Aorta (tissue), 5 donors: Measurements from ENCODE around the gene TTYH1. TPM values are rescaled to one million over a fixed set of nuclear protein-coding genes. Genes with fewer than 3 reads are reported as not detected.
"Not testable (repeated sequence)": the region's sequence is repeated elsewhere in the genome, so short reads cannot be mapped to it uniquely, and the experiment has no call there.

ENCODE experiments used
- ATAC-seq: fragments of 200-7000 bp; cut with Tn5 transposase; one replicate; pipeline ENCODE4 v1.9.1; 2022; ENCODE audit warnings: moderate library complexity; ENCODE audit not compliant: low FRiP score
- DNase-seq, 2 donors: peaks; one replicate each; pipeline ENCODE4 v3.0.0-alpha.2; 2020
- H3K27ac ChIP-seq, 2 donors: one replicate each; pipeline ENCODE4 v1.5.1; 2013; ENCODE audit warnings: low read length in 2 of 2, mild to moderate bottlenecking in 2 of 2, moderate library complexity in 2 of 2, control low read depth in 1 of 2, inconsistent platforms in 1 of 2, low read depth in 1 of 2
- H3K27me3 ChIP-seq, 2 donors: one replicate each; pipeline ENCODE4 v1.6.1; 2013; ENCODE audit warnings: control low read depth in 1 of 2, low read length in 1 of 2, mild to moderate bottlenecking in 1 of 2, moderate library complexity in 1 of 2; ENCODE audit not compliant: insufficient read depth in 2 of 2, control insufficient read depth in 1 of 2
- H3K36me3 ChIP-seq, 2 donors: one replicate each; pipeline ENCODE4 v1.6.1; 2013; ENCODE audit warnings: control low read depth in 1 of 2, low read length in 1 of 2, mild to moderate bottlenecking in 1 of 2; ENCODE audit not compliant: insufficient read depth in 2 of 2, control insufficient read depth in 1 of 2
- H3K4me1 ChIP-seq, 2 donors: one replicate each; pipeline ENCODE4 v1.6.1; 2013; ENCODE audit warnings: low read length in 2 of 2, control low read depth in 1 of 2, mild to moderate bottlenecking in 1 of 2, moderate library complexity in 1 of 2; ENCODE audit not compliant: insufficient read depth in 2 of 2, control insufficient read depth in 1 of 2
- H3K4me3 ChIP-seq, 2 donors: one replicate each; pipeline ENCODE4 v1.5.1; 2013; ENCODE audit warnings: low read length in 2 of 2, control low read depth in 1 of 2, mild to moderate bottlenecking in 1 of 2
- H3K9me3 ChIP-seq: one replicate; pipeline ENCODE4 v1.6.1; 2013; ENCODE audit warnings: mild to moderate bottlenecking, low read length; ENCODE audit not compliant: control insufficient read depth
- WGBS, 2 donors: extraction: QIAGEN DNeasy Blood & Tissue Kit; methylation state at CpG; one replicate each; pipeline ENCODE4 v1.1.7; 2013; 5-methylcytosine and 5-hydroxymethylcytosine counted together
- intact Hi-C, 2 donors: fragments of 100-400 bp; cut with DNase I; formaldehyde crosslinking; loops; one replicate each; pipeline versions ENCODE4 v1.14.2 to v1.15.0; 2022
- polyA plus RNA-seq, 2 donors: library from polyadenylated mRNA; stranded (reverse); fragments of 200-250 nt; gene quantifications; one replicate each; pipeline ENCODE4 v1.2.3, GENCODE V29; 2013
- total RNA-seq, 2 donors: library from RNA; stranded (reverse); fragmentation: NEBNext Ultra II Directional; extraction: Animal tissue kit (Norgen Biotek cat#: 25700); gene quantifications; one replicate each; pipeline ENCODE4 v1.2.1, GENCODE V29; 2021
- donor health status: healthy with polysubstance abuse.
- donor health status: Bipolar disorder and iron deficiency.
- donor health status: DM: no; HTN: no; CAD: no.
- donor health status: DM: no; HTN: no; CAD: no.
- donor health status: DM: yes; HTN: yes; CAD: no.

The TTYH1 gene
- total and polyA plus RNA-seq, 4 donors, result 0.03 to 2.2 (median 0.94) TPM; not detected in 1

DNA sequence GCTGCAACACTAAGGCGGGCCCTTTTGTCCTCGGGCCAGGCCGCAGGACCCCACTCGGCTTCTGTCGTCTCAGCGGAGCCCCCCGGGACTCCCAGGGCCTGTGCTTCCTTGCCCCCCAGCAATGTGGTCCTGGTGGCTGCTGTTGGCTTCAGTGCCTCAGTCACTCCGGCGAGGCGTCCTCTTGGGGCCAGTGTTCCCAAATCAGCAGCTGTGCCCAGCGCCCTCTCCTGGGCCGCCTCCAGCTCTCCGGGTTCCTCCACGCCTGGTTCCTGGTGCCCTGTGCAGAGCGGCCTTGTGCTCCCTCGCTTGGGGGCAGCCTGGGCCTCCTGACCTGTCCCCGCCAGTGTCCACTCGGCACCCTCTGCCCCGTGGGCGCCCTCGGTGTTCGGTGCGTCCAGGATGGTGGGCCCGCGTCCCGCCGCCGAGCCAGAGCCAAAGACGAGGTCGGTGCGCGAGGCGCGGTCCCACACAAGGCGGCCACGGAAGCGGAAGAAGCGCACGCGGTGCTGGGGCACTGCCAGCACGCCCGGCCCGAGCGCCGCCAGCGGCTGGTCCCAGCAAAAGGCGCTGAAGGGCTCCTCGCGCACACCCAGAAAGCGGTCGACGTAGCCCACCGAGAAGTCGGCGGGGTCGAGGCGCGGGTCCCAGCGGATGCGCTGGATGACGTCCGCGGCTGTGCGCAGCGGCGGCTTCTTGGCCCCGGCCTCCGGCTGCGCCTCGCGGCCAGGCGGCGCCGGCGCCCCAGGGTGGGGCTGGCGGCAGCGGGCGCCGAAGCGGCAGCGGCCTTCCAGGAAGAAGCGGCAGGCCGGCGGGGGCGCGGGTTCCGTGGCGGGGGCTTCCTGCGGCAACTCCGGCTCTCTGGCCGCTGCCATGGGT lies 47.6 kb downstream of the TTYH1 start:
- peak; percentile 70 for ATAC-seq
- DNase-seq, result peak; percentile 84 to 92
- peaks cover 0 to 17% of the 10 kb centered on the region in 2 donors for H3K36me3 ChIP-seq
- intact Hi-C loops, result loop anchor here in 1 of 2 donors (1.0 to 10.0 kb wide), 2 partner anchors 14 to 1662 kb away; partner anchors contain the start of genes LENG8 and ZNF787
- peak overlapping the region; percentile 12 to 98 for H3K27ac ChIP-seq
- peak overlapping the region; percentile 6 to 44 for H3K4me3 ChIP-seq
- H3K27me3 ChIP-seq, result no peaks in the 10 kb centered on the region
- 3 to 4% methylated on average over 72 to 91 of the region's 91 CpGs for whole genome bisulfite sequencing, 2 donors
- no peaks in the 10 kb centered on the region for H3K9me3 ChIP-seq
- no peaks in the 10 kb centered on the region for H3K4me1 ChIP-seq

DNA sequence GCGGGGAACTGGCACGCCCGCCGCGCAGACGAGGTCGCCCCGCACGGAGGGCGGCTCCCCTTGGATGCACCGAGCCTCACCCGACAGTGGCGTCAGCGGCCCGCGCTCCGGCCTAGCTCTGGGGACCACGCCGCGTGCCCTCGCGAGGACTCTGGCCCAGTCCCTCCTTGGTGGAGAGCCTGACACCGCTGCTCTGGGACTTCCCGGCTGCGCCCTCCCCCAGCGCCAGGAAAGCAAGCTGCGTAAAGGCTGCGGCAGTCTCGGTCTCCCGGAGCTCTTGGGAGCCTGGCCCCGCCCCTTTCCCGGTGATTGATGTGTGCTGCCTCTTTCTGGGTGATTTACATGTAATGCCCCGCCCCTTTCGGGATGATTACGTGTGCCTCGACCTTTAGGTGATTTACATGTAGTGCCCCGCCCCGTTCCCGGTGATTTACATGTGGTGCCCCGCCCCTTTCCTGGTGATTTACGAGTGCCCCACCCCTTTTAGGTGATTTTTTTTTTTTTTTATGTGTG lies 48.3 kb downstream of the TTYH1 start, which contains the start of gene LENG9:
TSS of gene LENG9 (minus strand) at position 248 of the 513 bp plus-strand sequence. CDS start 252 bp downstream, outside the sequence.
- H3K36me3 ChIP-seq, result peaks cover 0 to 12% of the 10 kb centered on the region in 2 donors
- H3K4me1 ChIP-seq, result no peaks in the 10 kb centered on the region

DNA sequence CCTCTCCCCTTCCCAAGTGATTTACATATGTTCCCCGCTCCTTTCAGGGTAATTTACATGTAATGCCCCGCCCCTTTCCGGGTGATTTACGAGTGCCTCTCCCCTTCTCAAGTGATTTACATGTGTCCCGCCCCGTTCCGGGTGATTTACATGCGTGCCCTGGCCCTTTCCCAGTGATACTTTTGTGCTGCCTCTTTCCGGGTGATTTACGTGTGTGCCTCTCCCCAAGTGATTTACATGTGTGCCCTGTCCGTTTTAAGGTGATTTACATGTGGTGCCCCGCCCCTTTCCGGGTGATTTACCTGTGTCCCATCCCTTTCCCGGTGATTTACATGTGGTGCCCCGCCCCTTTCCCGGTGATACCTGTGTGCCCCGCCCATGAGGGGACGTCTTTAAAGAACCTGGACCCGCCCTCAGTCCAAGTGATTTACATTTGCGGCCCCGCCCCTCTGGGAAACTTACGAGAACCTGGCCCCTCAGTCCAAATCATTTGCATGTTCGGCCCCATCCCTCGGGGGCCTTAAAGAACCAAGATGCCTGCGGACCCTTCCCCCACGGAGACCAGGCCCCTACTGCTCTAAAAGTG lies 48.9 kb downstream of the TTYH1 start:
- no peaks in the 10 kb centered on the region for H3K9me3 ChIP-seq
- peak overlapping the region; percentile 62 to 87 for H3K27ac ChIP-seq
- no peaks in the 10 kb centered on the region for H3K27me3 ChIP-seq
- intact Hi-C loops, result loop anchor here in 1 of 2 donors (10.0 kb wide), 1 partner anchor 1661 kb away; the partner anchor contains the start of gene ZNF787
- H3K4me1 ChIP-seq, result no peaks in the 10 kb centered on the region
- WGBS, 2 donors, result 0 to 1% methylated on average over 25 to 26 of the region's 26 CpGs
- peak overlapping the region; percentile 39 to 47 for H3K4me3 ChIP-seq
- ATAC-seq, result peak; percentile 64
- H3K36me3 ChIP-seq, result peaks cover 0 to 8% of the 10 kb centered on the region in 2 donors
- peak; percentile 90 to 92 for DNase-seq

More for the DNA sequence above, 48.3 kb downstream of the TTYH1 start, which contains the start of gene LENG9:
- H3K4me3 ChIP-seq, result peak within 1 kb of the TSS; percentile 39 to 47
- WGBS, 2 donors, result 1% methylated on average over 39 to 41 of the region's 41 CpGs
- H3K27me3 ChIP-seq, result no peaks in the 10 kb centered on the region
- H3K9me3 ChIP-seq, result no peaks in the 10 kb centered on the region
- peak; percentile 87 for ATAC-seq
- peak; percentile 99 for DNase-seq
- intact Hi-C loops, result loop anchor here in 1 of 2 donors (1.0 to 10.0 kb wide), 2 partner anchors 14 to 1661 kb away; partner anchors contain the start of genes LENG8 and ZNF787
- peak within 1 kb of the TSS; percentile 62 to 98 for H3K27ac ChIP-seq

DNA sequence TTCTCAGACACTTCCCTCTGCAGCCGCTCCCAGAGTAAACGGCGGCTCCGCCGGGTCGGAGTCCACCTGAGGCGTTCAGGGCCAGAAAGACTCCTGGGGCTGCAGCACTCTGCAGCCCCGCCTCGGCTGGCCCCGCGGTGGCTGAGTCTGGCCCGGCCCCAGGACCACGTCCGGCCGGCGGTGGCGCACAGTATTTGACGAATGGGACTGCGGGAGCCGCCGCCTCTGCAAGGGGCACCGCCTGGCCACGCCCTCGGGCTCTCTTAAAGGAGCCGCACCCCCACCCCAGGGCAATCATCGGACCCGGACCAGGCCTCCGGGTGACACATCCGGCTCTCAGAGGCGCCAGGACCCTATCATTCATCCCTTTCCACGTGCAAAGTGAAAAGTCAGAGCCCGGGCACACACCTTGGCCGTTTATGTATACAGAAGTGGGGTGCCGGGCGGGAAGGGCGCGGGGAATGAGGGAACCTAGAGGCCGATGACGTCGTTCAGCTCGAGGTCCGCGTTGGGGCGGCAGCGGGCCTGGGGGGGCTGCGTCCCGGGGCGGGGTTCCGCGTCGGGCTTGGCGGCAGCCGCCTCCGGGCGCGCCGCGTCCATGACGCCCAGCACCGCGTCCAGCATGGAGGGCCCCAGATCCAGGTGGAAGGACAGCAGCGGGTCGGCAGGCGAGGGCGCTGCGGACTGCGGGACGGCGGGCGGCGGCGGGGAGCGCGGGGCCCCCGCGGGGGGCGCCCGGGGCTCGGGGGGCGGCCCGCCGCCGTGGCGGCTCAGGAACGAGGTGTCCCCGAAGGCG lies 49.6 kb downstream of the TTYH1 start:
- no peaks in the 10 kb centered on the region for H3K27me3 ChIP-seq
- peak overlapping the region; percentile 39 to 47 for H3K4me3 ChIP-seq
- DNase-seq (peak; percentile 95 to 97), ATAC-seq (peak; percentile 89)
- H3K4me1 ChIP-seq, result no peaks in the 10 kb centered on the region
- 12 to 18% methylated on average over 70 to 87 of the region's 87 CpGs for WGBS, 2 donors
- no peaks in the 10 kb centered on the region for H3K9me3 ChIP-seq
- peak overlapping the region; percentile 62 to 87 for H3K27ac ChIP-seq
- peaks cover 0 to 8% of the 10 kb centered on the region in 2 donors for H3K36me3 ChIP-seq
- intact Hi-C loops, result loop anchor here in 1 of 2 donors (10.0 kb wide), 1 partner anchor 1660 kb away; the partner anchor contains the start of gene ZNF787

DNA sequence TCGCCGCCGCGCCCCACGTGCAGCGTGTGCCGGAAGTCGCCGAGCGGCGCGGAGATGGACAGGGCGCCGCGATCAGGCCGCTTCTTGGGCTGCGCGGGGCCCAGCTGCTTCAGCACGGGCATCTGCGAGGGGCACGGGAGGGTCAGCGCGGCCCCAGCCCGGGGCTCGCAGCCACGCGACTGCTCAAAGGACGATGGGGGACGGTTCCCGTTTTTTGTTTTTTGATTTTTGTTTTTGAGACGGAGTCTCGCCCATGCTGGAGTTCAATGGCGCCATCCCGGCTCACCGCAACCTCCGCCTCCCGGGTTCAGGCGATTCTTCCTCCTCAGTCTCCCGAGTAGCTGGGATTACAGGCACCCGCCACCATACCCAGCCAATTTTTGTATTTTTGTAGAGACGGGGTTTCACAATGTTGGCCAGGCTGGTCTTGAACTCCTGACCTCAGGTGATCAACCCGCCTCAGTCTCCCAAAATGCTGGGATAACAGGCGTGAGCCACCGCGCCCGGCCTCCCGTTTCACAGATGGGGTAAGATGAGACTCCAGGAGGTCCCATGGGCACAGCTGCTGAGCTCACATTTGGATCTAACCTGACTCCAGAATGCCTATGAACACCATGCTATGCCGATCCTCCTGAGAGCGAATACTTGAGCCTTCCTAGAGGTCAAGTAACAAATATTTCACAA lies 50.3 kb downstream of the TTYH1 start:
- DNase-seq, result peak; percentile 57 to 80
- Histone ChIP-seq H3K4me1 (no peaks in the 10 kb centered on the region), H3K9me3 (no peaks in the 10 kb centered on the region), H3K27me3 (no peaks in the 10 kb centered on the region), H3K36me3 (peaks cover 0 to 6% of the 10 kb centered on the region in 2 donors), H3K27ac (no peak overlapping the region), H3K4me3 (no peak overlapping the region)
- WGBS, 2 donors, result 84% methylated on average over 44 to 49 of the region's 49 CpGs
- intact Hi-C loops, result loop anchor here in 1 of 2 donors (10.0 kb wide), 1 partner anchor 1659 kb away; the partner anchor contains the start of gene ZNF787
- no peak for ATAC-seq

DNA sequence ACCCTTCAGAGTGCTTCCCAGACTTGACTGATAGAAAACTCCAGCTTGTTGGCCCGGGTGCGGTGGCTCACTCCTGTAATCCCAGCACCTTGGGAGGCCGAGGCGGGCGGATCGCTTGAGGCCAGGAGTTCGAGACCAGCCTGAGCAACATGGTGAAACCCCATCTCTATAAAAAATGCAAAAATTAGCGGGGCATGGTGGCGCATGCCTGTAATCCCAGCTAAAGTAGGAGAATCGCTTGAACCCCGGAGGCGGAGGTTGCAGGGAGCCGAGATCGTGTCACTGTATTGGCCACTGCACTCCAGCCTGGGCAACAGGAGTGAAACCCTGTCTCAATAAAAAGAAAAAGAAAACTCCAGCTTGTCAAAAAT lies 50.8 kb downstream of the TTYH1 start:
- not testable (repeated sequence) for ATAC-seq, H3K4me3 ChIP-seq, H3K27me3 ChIP-seq, H3K36me3 ChIP-seq, H3K4me1 ChIP-seq, H3K27ac ChIP-seq, H3K9me3 ChIP-seq
- intact Hi-C loops, result loop anchor here in 1 of 2 donors (10.0 kb wide), 1 partner anchor 1659 kb away; the partner anchor contains the start of gene ZNF787
- WGBS, 2 donors, result 94 to 96% methylated on average over 14 of the region's 14 CpGs
- peak in 1 of 2 donors; percentile 58 for DNase-seq

DNA sequence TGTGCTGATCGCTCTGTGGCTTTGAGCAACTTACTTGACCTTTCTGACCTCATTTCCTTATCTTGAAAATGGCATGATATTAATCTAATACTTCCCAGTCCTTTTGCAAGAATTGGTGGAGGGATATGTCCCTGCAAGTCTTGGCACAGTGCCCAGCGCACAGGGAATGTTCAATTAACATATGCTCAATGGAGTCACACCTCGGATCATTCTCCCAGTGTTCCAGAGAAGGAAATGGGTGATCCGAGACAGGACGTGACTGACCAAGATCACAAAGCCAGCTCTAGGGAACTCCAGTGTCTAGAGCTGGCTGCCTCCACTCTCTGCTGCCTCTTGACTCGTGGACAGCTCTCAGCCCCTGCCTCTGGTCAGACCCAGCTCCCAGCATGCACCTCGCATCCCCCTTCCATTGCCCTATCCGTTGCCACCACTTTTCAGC lies 54.3 kb downstream of the TTYH1 start:
- DNase-seq (peak in 1 of 2 donors; percentile 83), ATAC-seq (no peak)
- H3K4me3 ChIP-seq, result no peak overlapping the region
- H3K9me3 ChIP-seq, result no peaks in the 10 kb centered on the region
- no peak overlapping the region for H3K27ac ChIP-seq
- no peaks in the 10 kb centered on the region for H3K4me1 ChIP-seq
- no peaks in the 10 kb centered on the region for H3K36me3 ChIP-seq
- 63% methylated on average over 8 of the region's 8 CpGs for WGBS, 2 donors
- no peaks in the 10 kb centered on the region for H3K27me3 ChIP-seq
- intact Hi-C loops, result loop anchor here in 1 of 2 donors (10.0 kb wide), 1 partner anchor 1655 kb away; the partner anchor contains the start of gene ZNF787
